Ishikawa (cell line): Measurements from ENCODE around the gene HRH1.

Experiments
- CREB1 ChIP-seq: IDR thresholded peaks from 2 replicates; pipeline ENCODE4 v1.6.1; 2012; ENCODE audit warnings: low read depth
- EGR1 ChIP-seq: IDR thresholded peaks from 2 replicates; pipeline ENCODE4 v1.6.1; 2012
- EP300 ChIP-seq: IDR thresholded peaks from 2 replicates; pipeline ENCODE4 v1.6.1; 2012; ENCODE audit warnings: borderline replicate concordance
- FOXM1 ChIP-seq: IDR thresholded peaks from 2 replicates; pipeline ENCODE4 v1.6.1; 2012; ENCODE audit warnings: low read depth, borderline replicate concordance
- NFIC ChIP-seq: IDR thresholded peaks from 2 replicates; pipeline ENCODE4 v1.6.1; 2012
- RAD21 ChIP-seq: IDR thresholded peaks from 2 replicates; pipeline ENCODE4 v1.6.1; 2012; ENCODE audit warnings: low read depth
- REST ChIP-seq: IDR thresholded peaks from 2 replicates; pipeline ENCODE4 v1.6.1; 2012; ENCODE audit warnings: low read depth, mild to moderate bottlenecking
- TAF1 ChIP-seq: IDR thresholded peaks from 2 replicates; pipeline ENCODE4 v1.6.1; 2012; ENCODE audit warnings: low read depth, mild to moderate bottlenecking
- TCF12 ChIP-seq: IDR thresholded peaks from 2 replicates; pipeline ENCODE4 v1.6.1; 2012; ENCODE audit warnings: low read depth
- TEAD4 ChIP-seq: IDR thresholded peaks from 2 replicates; pipeline ENCODE4 v1.6.1; 2012
- YY1 ChIP-seq: IDR thresholded peaks from 2 replicates; pipeline ENCODE4 v1.6.1; 2012; ENCODE audit warnings: low read depth
- ZBTB7A ChIP-seq: IDR thresholded peaks from 2 replicates; pipeline ENCODE4 v1.6.1; 2012; ENCODE audit warnings: low read depth
- TF ChIP-seq, protein P1 (sequence below): IDR thresholded peaks from 2 replicates; pipeline ENCODE4 v1.6.1; 2012
- TF ChIP-seq, protein P2 (sequence below): IDR thresholded peaks from 2 replicates; pipeline ENCODE4 v1.6.1; 2012

DNA sequence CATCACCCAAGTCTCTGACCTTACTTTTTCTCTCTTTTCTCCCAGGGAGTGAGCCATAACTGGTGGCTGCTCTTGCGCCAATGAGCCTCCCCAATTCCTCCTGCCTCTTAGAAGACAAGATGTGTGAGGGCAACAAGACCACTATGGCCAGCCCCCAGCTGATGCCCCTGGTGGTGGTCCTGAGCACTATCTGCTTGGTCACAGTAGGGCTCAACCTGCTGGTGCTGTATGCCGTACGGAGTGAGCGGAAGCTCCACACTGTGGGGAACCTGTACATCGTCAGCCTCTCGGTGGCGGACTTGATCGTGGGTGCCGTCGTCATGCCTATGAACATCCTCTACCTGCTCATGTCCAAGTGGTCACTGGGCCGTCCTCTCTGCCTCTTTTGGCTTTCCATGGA, 104.7 kb downstream of the HRH1 start:
- no peak for TF ChIP-seq TAF1
- TF ChIP-seq REST, result no peak
- no peak for TF ChIP-seq FOXM1
- TF ChIP-seq EGR1, result no peak
- TF ChIP-seq, protein P1, sequence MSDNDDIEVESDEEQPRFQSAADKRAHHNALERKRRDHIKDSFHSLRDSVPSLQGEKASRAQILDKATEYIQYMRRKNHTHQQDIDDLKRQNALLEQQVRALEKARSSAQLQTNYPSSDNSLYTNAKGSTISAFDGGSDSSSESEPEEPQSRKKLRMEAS, result no peak
- TF ChIP-seq EP300, result no peak
- no peak for TF ChIP-seq CREB1
- TF ChIP-seq TEAD4, result no peak
- no peak for TF ChIP-seq TCF12
- no peak for TF ChIP-seq ZBTB7A
- TF ChIP-seq YY1, result no peak
- TF ChIP-seq, protein P2, sequence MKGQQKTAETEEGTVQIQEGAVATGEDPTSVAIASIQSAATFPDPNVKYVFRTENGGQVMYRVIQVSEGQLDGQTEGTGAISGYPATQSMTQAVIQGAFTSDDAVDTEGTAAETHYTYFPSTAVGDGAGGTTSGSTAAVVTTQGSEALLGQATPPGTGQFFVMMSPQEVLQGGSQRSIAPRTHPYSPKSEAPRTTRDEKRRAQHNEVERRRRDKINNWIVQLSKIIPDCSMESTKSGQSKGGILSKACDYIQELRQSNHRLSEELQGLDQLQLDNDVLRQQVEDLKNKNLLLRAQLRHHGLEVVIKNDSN, result no peak
- no peak for TF ChIP-seq RAD21
- TF ChIP-seq NFIC, result no peak
